ENCODE measurements around the gene OSBPL8.

OSBPL8 gene

DNA sequence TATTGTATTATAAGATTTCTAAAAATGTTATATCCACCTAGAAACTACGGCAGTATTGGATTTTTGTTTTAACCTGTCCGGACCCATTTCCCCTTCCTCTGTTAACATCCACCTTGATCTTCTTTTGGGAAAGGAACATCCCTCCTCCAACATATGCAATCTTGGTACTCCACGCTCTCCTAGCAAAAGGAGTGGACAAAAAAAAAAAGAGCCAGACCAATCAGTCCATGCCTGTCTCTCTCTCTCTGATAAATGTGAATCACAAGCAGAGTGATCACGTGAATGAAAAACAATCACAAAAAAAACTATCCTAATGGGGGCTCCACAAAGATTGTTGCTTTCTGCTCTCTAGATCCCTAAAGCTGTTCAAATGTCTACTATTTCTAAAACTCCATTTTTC, 27.1 kb downstream of the OSBPL8 start:
- H3K79me2 ChIP-seq (ENCODE audit: insufficient read depth, low read length), result peaks cover 50% of the 10 kb centered on the region

DNA sequence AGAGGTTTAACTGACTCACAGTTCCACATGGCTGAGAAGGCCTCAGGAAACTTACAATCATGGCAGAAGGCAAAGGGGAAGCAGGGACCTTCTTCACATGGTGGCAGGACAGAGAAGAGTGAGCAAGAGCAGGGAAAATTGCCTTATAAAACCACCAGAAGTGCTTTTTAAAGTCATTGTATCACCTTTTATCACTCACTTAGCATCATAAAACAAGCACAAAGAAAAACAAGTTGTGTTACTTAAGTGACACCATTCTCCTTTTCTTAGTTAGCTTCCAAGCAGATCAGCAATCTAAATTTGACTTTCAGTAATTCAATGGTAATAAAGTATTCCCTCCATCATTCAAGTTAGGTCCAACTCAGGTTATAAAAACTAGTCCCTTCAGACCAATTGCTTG, 28.5 kb downstream of the OSBPL8 start:
- H3K9me3 ChIP-seq (ENCODE audit: insufficient read depth, low read length), result no peaks in the 10 kb centered on the region
- H3K9ac ChIP-seq (ENCODE audit: low read length), result no peak overlapping the region
- no peaks in the 10 kb centered on the region for H3F3A ChIP-seq (ENCODE audit: insufficient read depth)
- TF ChIP-seq, protein P1, sequence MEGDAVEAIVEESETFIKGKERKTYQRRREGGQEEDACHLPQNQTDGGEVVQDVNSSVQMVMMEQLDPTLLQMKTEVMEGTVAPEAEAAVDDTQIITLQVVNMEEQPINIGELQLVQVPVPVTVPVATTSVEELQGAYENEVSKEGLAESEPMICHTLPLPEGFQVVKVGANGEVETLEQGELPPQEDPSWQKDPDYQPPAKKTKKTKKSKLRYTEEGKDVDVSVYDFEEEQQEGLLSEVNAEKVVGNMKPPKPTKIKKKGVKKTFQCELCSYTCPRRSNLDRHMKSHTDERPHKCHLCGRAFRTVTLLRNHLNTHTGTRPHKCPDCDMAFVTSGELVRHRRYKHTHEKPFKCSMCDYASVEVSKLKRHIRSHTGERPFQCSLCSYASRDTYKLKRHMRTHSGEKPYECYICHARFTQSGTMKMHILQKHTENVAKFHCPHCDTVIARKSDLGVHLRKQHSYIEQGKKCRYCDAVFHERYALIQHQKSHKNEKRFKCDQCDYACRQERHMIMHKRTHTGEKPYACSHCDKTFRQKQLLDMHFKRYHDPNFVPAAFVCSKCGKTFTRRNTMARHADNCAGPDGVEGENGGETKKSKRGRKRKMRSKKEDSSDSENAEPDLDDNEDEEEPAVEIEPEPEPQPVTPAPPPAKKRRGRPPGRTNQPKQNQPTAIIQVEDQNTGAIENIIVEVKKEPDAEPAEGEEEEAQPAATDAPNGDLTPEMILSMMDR (IDR thresholded peaks at IDR 0.05; ENCODE audit: insufficient read depth, low read length, poor library complexity, severe bottlenecking), result no peak
- no peak for TF ChIP-seq EZH2phosphoT487 (conservative IDR thresholded peaks at IDR 0.05; ENCODE audit: low read length)
- no peaks in the 10 kb centered on the region for H4K20me1 ChIP-seq (ENCODE audit: low read depth, low read length)
- no peak overlapping the region for H3K4me3 ChIP-seq (ENCODE audit: insufficient read depth, low read length, poor library complexity, severe bottlenecking)
- H3K79me2 ChIP-seq (ENCODE audit: insufficient read depth, low read length), result peaks cover 59% of the 10 kb centered on the region
- H3K27ac ChIP-seq (ENCODE audit: low read depth, low read length), result no peak overlapping the region
- no peak overlapping the region for H3K4me2 ChIP-seq (ENCODE audit: low read depth, low read length, poor library complexity, severe bottlenecking)
- no peaks in the 10 kb centered on the region for H3K9me2 ChIP-seq (replicated peaks; ENCODE audit: insufficient read depth, low read length)
- H3K27me3 ChIP-seq (ENCODE audit: low read length), result no peaks in the 10 kb centered on the region
- no peaks in the 10 kb centered on the region; the same call in 1 of the 2 replicates for H3K36me3 ChIP-seq (ENCODE audit: low read length)
- no peak overlapping the region for H2AFZ ChIP-seq (ENCODE audit: low read depth, low read length, severe bottlenecking)

More for the DNA sequence above, 27.1 kb downstream of the OSBPL8 start:
- Histone ChIP-seq H3F3A (ENCODE audit: insufficient read depth) (no peaks in the 10 kb centered on the region), H3K27ac (ENCODE audit: low read depth, low read length) (no peak overlapping the region), H3K4me3 (ENCODE audit: insufficient read depth, low read length, poor library complexity, severe bottlenecking) (no peak overlapping the region), H4K20me1 (ENCODE audit: low read depth, low read length) (no peaks in the 10 kb centered on the region), H3K36me3 (ENCODE audit: low read length) (no peaks in the 10 kb centered on the region; the same call in 1 of the 2 replicates), H3K27me3 (ENCODE audit: low read length) (no peaks in the 10 kb centered on the region), H2AFZ (ENCODE audit: low read depth, low read length, severe bottlenecking) (no peak overlapping the region), H3K9me3 (ENCODE audit: insufficient read depth, low read length) (no peaks in the 10 kb centered on the region), H3K4me2 (ENCODE audit: low read depth, low read length, poor library complexity, severe bottlenecking) (no peak overlapping the region), H3K9ac (ENCODE audit: low read length) (no peak overlapping the region), H3K9me2 (replicated peaks; ENCODE audit: insufficient read depth, low read length) (no peaks in the 10 kb centered on the region)
- no peak for TF ChIP-seq EZH2phosphoT487 (conservative IDR thresholded peaks at IDR 0.05; ENCODE audit: low read length)
- TF ChIP-seq, protein P1 (IDR thresholded peaks at IDR 0.05; ENCODE audit: insufficient read depth, low read length, poor library complexity, severe bottlenecking), result no peak

- H3K9me2 ChIP-seq (replicated peaks; ENCODE audit: insufficient read depth, low read length), result no peaks in the 10 kb centered on the region
- no peaks in the 10 kb centered on the region for H3F3A ChIP-seq (ENCODE audit: insufficient read depth)
- H2AFZ ChIP-seq (ENCODE audit: low read depth, low read length, severe bottlenecking), result no peak overlapping the region
- no peaks in the 10 kb centered on the region for H3K27me3 ChIP-seq (ENCODE audit: low read length)
- H3K27ac ChIP-seq (ENCODE audit: low read depth, low read length), result no peak overlapping the region
- no peak overlapping the region for H3K4me2 ChIP-seq (ENCODE audit: low read depth, low read length, poor library complexity, severe bottlenecking)
- TF ChIP-seq, protein P1 (IDR thresholded peaks at IDR 0.05; ENCODE audit: insufficient read depth, low read length, poor library complexity, severe bottlenecking), result no peak
- TF ChIP-seq EZH2phosphoT487 (conservative IDR thresholded peaks at IDR 0.05; ENCODE audit: low read length), result no peak
- no peaks in the 10 kb centered on the region for H3K9me3 ChIP-seq (ENCODE audit: insufficient read depth, low read length)
- no peak overlapping the region for H3K9ac ChIP-seq (ENCODE audit: low read length)
- no peaks in the 10 kb centered on the region; the same call in 1 of the 2 replicates for H3K36me3 ChIP-seq (ENCODE audit: low read length)
- no peak overlapping the region for H3K4me3 ChIP-seq (ENCODE audit: insufficient read depth, low read length, poor library complexity, severe bottlenecking)
- H4K20me1 ChIP-seq (ENCODE audit: low read depth, low read length), result no peaks in the 10 kb centered on the region
- H3K79me2 ChIP-seq (ENCODE audit: insufficient read depth, low read length), result peaks cover 54% of the 10 kb centered on the region
These were observed 29.1 kb downstream of the OSBPL8 start for GRCh38 chr12:76530516-76530915.
